ENCODE measurements around the gene FOXK1. TPM values are rescaled to one million over a fixed set of nuclear protein-coding genes. Genes with fewer than 3 reads are reported as not detected.
A peak's percentile ranks its signal among the peaks of the same experiment; 100 is the strongest.

The FOXK1 gene
- total and polyA plus RNA-seq, 2 of the 13 experiments (the other 11 are each of a cell fraction or from before 2014, with no cell fraction given) = 4.6 to 8.8 TPM

DNA sequence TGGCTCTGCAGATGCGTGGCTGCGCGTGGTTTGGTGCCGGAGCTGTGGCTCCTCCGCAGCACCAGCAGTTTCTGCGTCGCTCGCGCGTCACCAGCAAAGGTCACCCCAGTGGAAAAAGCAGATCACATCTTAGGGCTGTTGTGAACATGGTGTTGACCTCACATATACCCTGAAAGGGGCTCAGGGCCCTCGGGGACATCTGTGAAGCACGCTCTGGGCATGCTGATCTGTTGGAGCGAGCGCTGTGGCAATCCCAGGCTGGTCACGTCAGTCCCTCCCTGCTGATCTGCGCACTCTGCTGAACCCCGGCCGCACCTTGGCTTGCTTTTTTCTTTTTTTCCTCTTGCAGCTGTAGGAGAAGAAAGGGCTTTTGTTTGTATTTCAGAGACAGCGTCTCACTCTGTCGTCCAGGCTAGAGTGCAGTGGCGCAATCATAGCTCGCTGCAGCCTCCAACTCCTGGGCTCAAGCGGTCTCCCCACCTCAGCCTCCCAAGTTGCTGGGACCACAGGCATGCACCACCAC, 60.0 kb downstream of the FOXK1 start (continued):
- TF ChIP-seq, protein P1, sequence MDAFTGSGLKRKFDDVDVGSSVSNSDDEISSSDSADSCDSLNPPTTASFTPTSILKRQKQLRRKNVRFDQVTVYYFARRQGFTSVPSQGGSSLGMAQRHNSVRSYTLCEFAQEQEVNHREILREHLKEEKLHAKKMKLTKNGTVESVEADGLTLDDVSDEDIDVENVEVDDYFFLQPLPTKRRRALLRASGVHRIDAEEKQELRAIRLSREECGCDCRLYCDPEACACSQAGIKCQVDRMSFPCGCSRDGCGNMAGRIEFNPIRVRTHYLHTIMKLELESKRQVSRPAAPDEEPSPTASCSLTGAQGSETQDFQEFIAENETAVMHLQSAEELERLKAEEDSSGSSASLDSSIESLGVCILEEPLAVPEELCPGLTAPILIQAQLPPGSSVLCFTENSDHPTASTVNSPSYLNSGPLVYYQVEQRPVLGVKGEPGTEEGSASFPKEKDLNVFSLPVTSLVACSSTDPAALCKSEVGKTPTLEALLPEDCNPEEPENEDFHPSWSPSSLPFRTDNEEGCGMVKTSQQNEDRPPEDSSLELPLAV (CRISPR knock-in tag; conservative IDR thresholded peaks at IDR 0.05; ENCODE audit: low read depth) = no peak
- TF ChIP-seq, protein P2, sequence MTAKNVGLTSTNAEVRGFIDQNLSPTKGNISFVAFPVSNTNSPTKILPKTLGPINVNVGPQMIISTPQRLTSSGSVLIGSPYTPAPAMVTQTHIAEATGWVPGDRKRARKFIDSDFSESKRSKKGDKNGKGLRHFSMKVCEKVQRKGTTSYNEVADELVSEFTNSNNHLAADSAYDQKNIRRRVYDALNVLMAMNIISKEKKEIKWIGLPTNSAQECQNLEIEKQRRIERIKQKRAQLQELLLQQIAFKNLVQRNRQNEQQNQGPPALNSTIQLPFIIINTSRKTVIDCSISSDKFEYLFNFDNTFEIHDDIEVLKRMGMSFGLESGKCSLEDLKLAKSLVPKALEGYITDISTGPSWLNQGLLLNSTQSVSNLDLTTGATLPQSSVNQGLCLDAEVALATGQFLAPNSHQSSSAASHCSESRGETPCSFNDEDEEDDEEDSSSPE (CRISPR knock-in tag; IDR thresholded peaks at IDR 0.05) = 0 out of 2 replicates have a peak, but pooled peaks have one; percentile 22
- TF ChIP-seq ARNT2 (CRISPR knock-in tag; IDR thresholded peaks at IDR 0.05; ENCODE audit: low read depth) (no peak), TEAD2 (CRISPR knock-in tag; IDR thresholded peaks at IDR 0.05) (no peak), BRCA1 (CRISPR knock-in tag; IDR thresholded peaks at IDR 0.05) (no peak), GFI1 (CRISPR knock-in tag; IDR thresholded peaks at IDR 0.05; ENCODE audit: borderline replicate concordance) (no peak), FOXK2 (IDR thresholded peaks at IDR 0.05) (no peak), MZF1 (CRISPR knock-in tag; IDR thresholded peaks at IDR 0.05; ENCODE audit: borderline replicate concordance) (no peak), ZFP36 (IDR thresholded peaks at IDR 0.05; ENCODE audit: borderline replicate concordance, low read depth, low read length, partially characterized antibody) (no peak), ZNF773 (CRISPR knock-in tag; IDR thresholded peaks at IDR 0.05; ENCODE audit: borderline replicate concordance) (no peak), ZNF572 (CRISPR knock-in tag; IDR thresholded peaks at IDR 0.05) (no peak), RAD51 (IDR thresholded peaks at IDR 0.05; ENCODE audit: borderline replicate concordance) (no peak), IKZF4 (CRISPR knock-in tag; IDR thresholded peaks at IDR 0.05; ENCODE audit: borderline replicate concordance, low read depth, not compliant biosample characterization) (no peak), ZFP37 (CRISPR knock-in tag; IDR thresholded peaks at IDR 0.05; ENCODE audit: borderline replicate concordance) (no peak), CHCHD3 (CRISPR knock-in tag; IDR thresholded peaks at IDR 0.05) (no peak), ZNF766 (CRISPR knock-in tag; IDR thresholded peaks at IDR 0.05; ENCODE audit: borderline replicate concordance) (no peak; the same call in 1 of the 2 replicates)
- TF ChIP-seq, protein P3, sequence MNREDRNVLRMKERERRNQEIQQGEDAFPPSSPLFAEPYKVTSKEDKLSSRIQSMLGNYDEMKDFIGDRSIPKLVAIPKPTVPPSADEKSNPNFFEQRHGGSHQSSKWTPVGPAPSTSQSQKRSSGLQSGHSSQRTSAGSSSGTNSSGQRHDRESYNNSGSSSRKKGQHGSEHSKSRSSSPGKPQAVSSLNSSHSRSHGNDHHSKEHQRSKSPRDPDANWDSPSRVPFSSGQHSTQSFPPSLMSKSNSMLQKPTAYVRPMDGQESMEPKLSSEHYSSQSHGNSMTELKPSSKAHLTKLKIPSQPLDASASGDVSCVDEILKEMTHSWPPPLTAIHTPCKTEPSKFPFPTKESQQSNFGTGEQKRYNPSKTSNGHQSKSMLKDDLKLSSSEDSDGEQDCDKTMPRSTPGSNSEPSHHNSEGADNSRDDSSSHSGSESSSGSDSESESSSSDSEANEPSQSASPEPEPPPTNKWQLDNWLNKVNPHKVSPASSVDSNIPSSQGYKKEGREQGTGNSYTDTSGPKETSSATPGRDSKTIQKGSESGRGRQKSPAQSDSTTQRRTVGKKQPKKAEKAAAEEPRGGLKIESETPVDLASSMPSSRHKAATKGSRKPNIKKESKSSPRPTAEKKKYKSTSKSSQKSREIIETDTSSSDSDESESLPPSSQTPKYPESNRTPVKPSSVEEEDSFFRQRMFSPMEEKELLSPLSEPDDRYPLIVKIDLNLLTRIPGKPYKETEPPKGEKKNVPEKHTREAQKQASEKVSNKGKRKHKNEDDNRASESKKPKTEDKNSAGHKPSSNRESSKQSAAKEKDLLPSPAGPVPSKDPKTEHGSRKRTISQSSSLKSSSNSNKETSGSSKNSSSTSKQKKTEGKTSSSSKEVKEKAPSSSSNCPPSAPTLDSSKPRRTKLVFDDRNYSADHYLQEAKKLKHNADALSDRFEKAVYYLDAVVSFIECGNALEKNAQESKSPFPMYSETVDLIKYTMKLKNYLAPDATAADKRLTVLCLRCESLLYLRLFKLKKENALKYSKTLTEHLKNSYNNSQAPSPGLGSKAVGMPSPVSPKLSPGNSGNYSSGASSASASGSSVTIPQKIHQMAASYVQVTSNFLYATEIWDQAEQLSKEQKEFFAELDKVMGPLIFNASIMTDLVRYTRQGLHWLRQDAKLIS (CRISPR knock-in tag; IDR thresholded peaks at IDR 0.05) = peak; percentile 64; the same call in 1 of the 2 replicates
- TF ChIP-seq, protein P4, sequence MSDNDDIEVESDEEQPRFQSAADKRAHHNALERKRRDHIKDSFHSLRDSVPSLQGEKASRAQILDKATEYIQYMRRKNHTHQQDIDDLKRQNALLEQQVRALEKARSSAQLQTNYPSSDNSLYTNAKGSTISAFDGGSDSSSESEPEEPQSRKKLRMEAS (IDR thresholded peaks at IDR 0.05) = peak; percentile 91
- TF ChIP-seq, protein P5, sequence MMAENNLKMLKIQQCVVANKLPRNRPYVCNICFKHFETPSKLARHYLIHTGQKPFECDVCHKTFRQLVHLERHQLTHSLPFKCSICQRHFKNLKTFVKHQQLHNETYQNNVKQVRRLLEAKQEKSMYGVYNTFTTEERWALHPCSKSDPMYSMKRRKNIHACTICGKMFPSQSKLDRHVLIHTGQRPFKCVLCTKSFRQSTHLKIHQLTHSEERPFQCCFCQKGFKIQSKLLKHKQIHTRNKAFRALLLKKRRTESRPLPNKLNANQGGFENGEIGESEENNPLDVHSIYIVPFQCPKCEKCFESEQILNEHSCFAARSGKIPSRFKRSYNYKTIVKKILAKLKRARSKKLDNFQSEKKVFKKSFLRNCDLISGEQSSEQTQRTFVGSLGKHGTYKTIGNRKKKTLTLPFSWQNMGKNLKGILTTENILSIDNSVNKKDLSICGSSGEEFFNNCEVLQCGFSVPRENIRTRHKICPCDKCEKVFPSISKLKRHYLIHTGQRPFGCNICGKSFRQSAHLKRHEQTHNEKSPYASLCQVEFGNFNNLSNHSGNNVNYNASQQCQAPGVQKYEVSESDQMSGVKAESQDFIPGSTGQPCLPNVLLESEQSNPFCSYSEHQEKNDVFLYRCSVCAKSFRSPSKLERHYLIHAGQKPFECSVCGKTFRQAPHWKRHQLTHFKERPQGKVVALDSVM (CRISPR knock-in tag; IDR thresholded peaks at IDR 0.05) = peak; percentile 100

Measured in HepG2 (cell line).